Measurements from ENCODE around the gene MAPK8. TPM values are rescaled to one million over a fixed set of nuclear protein-coding genes. Genes with fewer than 3 reads are reported as not detected.

MAPK8 gene
- total RNA-seq, 1 experiment from 2014 or later = 52.9 TPM

GRCh38 chr10:48365668-48366067 is 59.2 kb downstream of the MAPK8 start:
- ChIA-PET CTCF (interaction anchor here (1.1 to 1.4 kb wide), 4 partner anchors 79 to 290 kb away, joined by 3 to 10 read pairs (median 5); no protein-coding TSS in a partner anchor), POLR2A (no interaction called here)
- DNase-seq (ENCODE audit: low spot score) = no peak
- Mint-ChIP-seq H3K27ac (no peak overlapping the region), H3K27me3 (ENCODE audit: low read depth) (no peaks in the 10 kb centered on the region), H3K36me3 (no peaks in the 10 kb centered on the region), H3K9me3 (no peaks in the 10 kb centered on the region), H3K4me1 (peaks cover 17% of the 10 kb centered on the region), H3K4me3 (no peak overlapping the region)
- ATAC-seq = no peak
- TF ChIP-seq ZNF138 (CRISPR knock-in tag; conservative IDR thresholded peaks at IDR 0.05) (no peak), TEAD4 (CRISPR knock-in tag; IDR thresholded peaks at IDR 0.05) (no peak), TP53 (CRISPR knock-in tag; IDR thresholded peaks at IDR 0.05) (no peak), MAX (CRISPR knock-in tag; IDR thresholded peaks at IDR 0.05) (no peak), IRF2 (CRISPR knock-in tag; IDR thresholded peaks at IDR 0.05; ENCODE audit: borderline replicate concordance, low read depth) (no peak), EMX1 (CRISPR knock-in tag; IDR thresholded peaks at IDR 0.05) (no peak), NFE2L1 (CRISPR knock-in tag; IDR thresholded peaks at IDR 0.05) (no peak), ZBTB43 (CRISPR knock-in tag; IDR thresholded peaks at IDR 0.05) (no peak), ZNF121 (CRISPR knock-in tag; IDR thresholded peaks at IDR 0.05) (no peak), ATF6 (CRISPR knock-in tag; IDR thresholded peaks at IDR 0.05) (no peak), ZNF232 (CRISPR knock-in tag; IDR thresholded peaks at IDR 0.05) (no peak)
- TF ChIP-seq, protein P1, sequence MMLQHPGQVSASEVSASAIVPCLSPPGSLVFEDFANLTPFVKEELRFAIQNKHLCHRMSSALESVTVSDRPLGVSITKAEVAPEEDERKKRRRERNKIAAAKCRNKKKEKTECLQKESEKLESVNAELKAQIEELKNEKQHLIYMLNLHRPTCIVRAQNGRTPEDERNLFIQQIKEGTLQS (CRISPR knock-in tag; conservative IDR thresholded peaks at IDR 0.05) = no peak

- Mint-ChIP-seq H3K27me3 (ENCODE audit: low read depth) (no peaks in the 10 kb centered on the region), H3K9me3 (no peaks in the 10 kb centered on the region), H3K4me1 (peaks cover 17% of the 10 kb centered on the region), H3K27ac (no peak overlapping the region), H3K36me3 (no peaks in the 10 kb centered on the region), H3K4me3 (no peak overlapping the region)
- ChIA-PET POLR2A (no interaction called here), CTCF (interaction anchor here (1.1 to 1.4 kb wide), 5 partner anchors 18 to 290 kb away, joined by 3 to 10 read pairs (median 4); no protein-coding TSS in a partner anchor)
- ATAC-seq (peak; percentile 28; the same call in 1 of the 2 replicates), DNase-seq (ENCODE audit: low spot score) (no peak)
- TF ChIP-seq ZNF121 (CRISPR knock-in tag; IDR thresholded peaks at IDR 0.05) (no peak), RORB (CRISPR knock-in tag; IDR thresholded peaks at IDR 0.05) (no peak), NR3C1 (CRISPR knock-in tag; conservative IDR thresholded peaks at IDR 0.05; ENCODE audit: low read depth) (no peak), EMX1 (CRISPR knock-in tag; IDR thresholded peaks at IDR 0.05) (no peak), GABPB1 (CRISPR knock-in tag; IDR thresholded peaks at IDR 0.05) (no peak), ZNF671 (CRISPR knock-in tag; IDR thresholded peaks at IDR 0.05) (no peak), HMGA2 (CRISPR knock-in tag; IDR thresholded peaks at IDR 0.05) (no peak), ZNF138 (CRISPR knock-in tag; conservative IDR thresholded peaks at IDR 0.05) (no peak), ZNF423 (CRISPR knock-in tag; IDR thresholded peaks at IDR 0.05) (no peak), USF2 (CRISPR knock-in tag; IDR thresholded peaks at IDR 0.05) (no peak), MYBL2 (CRISPR knock-in tag; IDR thresholded peaks at IDR 0.05) (no peak), STAT6 (CRISPR knock-in tag; conservative IDR thresholded peaks at IDR 0.05; ENCODE audit: low read depth) (no peak), SMAD4 (CRISPR knock-in tag; IDR thresholded peaks at IDR 0.05) (no peak), OVOL2 (CRISPR knock-in tag; IDR thresholded peaks at IDR 0.05; ENCODE audit: borderline replicate concordance) (no peak), TEAD4 (CRISPR knock-in tag; IDR thresholded peaks at IDR 0.05) (no peak)
- TF ChIP-seq, protein P2, sequence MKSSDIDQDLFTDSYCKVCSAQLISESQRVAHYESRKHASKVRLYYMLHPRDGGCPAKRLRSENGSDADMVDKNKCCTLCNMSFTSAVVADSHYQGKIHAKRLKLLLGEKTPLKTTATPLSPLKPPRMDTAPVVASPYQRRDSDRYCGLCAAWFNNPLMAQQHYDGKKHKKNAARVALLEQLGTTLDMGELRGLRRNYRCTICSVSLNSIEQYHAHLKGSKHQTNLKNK (CRISPR knock-in tag; IDR thresholded peaks at IDR 0.05) = no peak
- TF ChIP-seq, protein P3, sequence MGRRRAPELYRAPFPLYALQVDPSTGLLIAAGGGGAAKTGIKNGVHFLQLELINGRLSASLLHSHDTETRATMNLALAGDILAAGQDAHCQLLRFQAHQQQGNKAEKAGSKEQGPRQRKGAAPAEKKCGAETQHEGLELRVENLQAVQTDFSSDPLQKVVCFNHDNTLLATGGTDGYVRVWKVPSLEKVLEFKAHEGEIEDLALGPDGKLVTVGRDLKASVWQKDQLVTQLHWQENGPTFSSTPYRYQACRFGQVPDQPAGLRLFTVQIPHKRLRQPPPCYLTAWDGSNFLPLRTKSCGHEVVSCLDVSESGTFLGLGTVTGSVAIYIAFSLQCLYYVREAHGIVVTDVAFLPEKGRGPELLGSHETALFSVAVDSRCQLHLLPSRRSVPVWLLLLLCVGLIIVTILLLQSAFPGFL (CRISPR knock-in tag; IDR thresholded peaks at IDR 0.05; ENCODE audit: borderline replicate concordance) = no peak
Measured at GRCh38 chr10:48366261-48366660, 59.8 kb downstream of the MAPK8 start.
